ENCODE results near the gene CIBAR2.

DNA sequence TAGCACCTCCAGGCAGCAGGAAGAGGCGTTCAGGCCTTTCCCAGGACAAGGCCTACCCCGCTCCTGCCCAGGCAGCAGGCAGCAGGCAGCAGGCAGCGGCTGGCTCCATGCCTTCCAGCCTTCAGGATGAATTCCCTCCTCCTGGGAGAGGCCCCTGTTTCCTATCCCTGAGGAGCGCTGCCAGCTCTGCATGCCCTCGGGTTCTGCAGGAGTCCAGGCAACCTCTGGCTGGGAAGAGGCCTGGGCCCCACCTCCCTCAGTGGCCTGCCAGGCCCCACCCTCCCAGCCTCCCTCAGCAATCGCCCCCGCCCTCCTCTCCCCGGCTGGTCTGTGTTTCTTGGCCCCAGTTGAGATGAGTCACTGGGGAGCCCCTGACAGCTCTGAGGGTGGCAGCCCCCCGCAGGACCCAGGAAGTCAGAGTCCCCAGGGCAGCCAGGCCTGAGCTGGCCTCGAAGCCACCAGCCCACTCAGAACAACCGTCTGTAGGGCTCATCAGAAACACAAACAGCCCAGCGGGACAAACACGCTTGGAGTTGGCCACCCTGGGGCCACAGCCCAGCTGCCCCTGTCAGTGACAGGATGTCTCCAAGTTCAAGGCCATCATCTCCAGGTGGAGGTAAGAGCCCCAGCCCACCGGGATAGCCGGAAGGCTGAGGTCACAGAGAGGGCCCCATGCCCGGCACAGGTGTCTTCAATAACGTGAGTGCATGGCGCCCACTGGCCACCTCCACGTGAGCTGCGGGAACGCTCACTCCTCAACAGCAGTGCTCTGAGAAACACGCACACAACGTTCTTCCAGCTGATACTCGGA lies 39.5 kb upstream of the CIBAR2 start:
- TF ChIP-seq, protein P1, sequence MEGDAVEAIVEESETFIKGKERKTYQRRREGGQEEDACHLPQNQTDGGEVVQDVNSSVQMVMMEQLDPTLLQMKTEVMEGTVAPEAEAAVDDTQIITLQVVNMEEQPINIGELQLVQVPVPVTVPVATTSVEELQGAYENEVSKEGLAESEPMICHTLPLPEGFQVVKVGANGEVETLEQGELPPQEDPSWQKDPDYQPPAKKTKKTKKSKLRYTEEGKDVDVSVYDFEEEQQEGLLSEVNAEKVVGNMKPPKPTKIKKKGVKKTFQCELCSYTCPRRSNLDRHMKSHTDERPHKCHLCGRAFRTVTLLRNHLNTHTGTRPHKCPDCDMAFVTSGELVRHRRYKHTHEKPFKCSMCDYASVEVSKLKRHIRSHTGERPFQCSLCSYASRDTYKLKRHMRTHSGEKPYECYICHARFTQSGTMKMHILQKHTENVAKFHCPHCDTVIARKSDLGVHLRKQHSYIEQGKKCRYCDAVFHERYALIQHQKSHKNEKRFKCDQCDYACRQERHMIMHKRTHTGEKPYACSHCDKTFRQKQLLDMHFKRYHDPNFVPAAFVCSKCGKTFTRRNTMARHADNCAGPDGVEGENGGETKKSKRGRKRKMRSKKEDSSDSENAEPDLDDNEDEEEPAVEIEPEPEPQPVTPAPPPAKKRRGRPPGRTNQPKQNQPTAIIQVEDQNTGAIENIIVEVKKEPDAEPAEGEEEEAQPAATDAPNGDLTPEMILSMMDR (tag by site-specific recombination; IDR thresholded peaks at IDR 0.05): no peak
- TF ChIP-seq PATZ1 (tag by site-specific recombination; IDR thresholded peaks at IDR 0.05) (peak; percentile 48), ZNF174 (tag by site-specific recombination; IDR thresholded peaks at IDR 0.05) (no peak), ZNF350 (tag by site-specific recombination; IDR thresholded peaks at IDR 0.05) (no peak), ZNF596 (tag by site-specific recombination; IDR thresholded peaks at IDR 0.05) (no peak), REST (tag by site-specific recombination; IDR thresholded peaks at IDR 0.05) (no peak), ZNF324 (tag by site-specific recombination; IDR thresholded peaks at IDR 0.05) (no peak), PRDM1 (tag by site-specific recombination; IDR thresholded peaks at IDR 0.05) (no peak), ZSCAN30 (tag by site-specific recombination; IDR thresholded peaks at IDR 0.05) (no peak)
